GM12891 (cell line): ENCODE data around the gene LAMP5.

ENCODE experiments used
- PAX5 ChIP-seq: IDR thresholded peaks from 2 replicates; pipeline ENCODE4 v1.6.1; 2011; ENCODE audit warnings: low read length, moderate library complexity, mild to moderate bottlenecking; ENCODE audit not compliant: insufficient read depth, severe bottlenecking
- POLR2A ChIP-seq: IDR thresholded peaks from 2 replicates; pipeline ENCODE4 v1.6.1; 2011; ENCODE audit warnings: low read depth, low read length, control low read depth
- POLR2AphosphoS5 ChIP-seq: IDR thresholded peaks from 2 replicates; pipeline ENCODE4 v1.6.1; 2011; ENCODE audit warnings: low read depth, low read length, control low read depth
- POU2F2 ChIP-seq: IDR thresholded peaks from 2 replicates; pipeline ENCODE4 v1.6.1; 2011; ENCODE audit warnings: low read depth, mild to moderate bottlenecking, control low read depth, low read length, moderate library complexity
- SPI1 ChIP-seq: IDR thresholded peaks from 2 replicates; pipeline ENCODE4 v1.6.1; 2011; ENCODE audit warnings: low read depth, low read length, control low read depth
- TAF1 ChIP-seq: IDR thresholded peaks from 2 replicates; pipeline ENCODE4 v1.6.1; 2011; ENCODE audit warnings: low read depth, low read length, control low read depth

DNA sequence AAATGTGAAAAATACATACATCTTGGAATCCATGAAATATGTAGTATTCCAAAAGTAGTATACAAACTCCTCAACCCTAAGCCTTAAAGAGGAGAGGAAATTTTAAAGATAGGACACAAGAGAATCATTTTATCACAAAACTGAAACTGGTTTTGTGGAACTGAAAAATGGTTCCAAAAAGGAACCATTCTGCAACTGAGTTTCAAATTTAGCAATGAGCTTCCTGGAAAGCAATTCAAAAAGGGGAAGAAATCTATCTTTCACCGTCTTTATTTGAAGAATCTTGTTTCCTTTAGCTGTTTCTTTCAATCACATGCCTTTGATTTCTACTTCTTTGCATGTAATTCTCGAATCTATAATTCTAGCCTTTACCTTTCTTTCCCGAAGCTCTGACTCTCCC is 32.2 kb upstream of the LAMP5 start:
- TF ChIP-seq POLR2AphosphoS5 (no peak), POLR2A (no peak), SPI1 (peak; percentile 59), TAF1 (no peak), POU2F2 (no peak), PAX5 (no peak)
